GM23338 (cell line): ENCODE measurements around the gene MGLL. TPM values are rescaled to one million over a fixed set of nuclear protein-coding genes. Genes with fewer than 3 reads are reported as not detected.
A peak's percentile ranks its signal among the peaks of the same experiment; 100 is the strongest.

ENCODE experiments used
- ATAC-seq: fragments of 200-7000 bp; cut with Tn5 transposase; 3 replicates; pipeline ENCODE4 v1.9.1; 2020
- DNase-seq: peaks from one replicate; pipeline ENCODE4 v3.0.0-alpha.2; 2015; ENCODE audit warnings: low spot score
- H2AFZ ChIP-seq: fragments of 200-600 bp; sonication (generic); 2 replicates; pipeline ENCODE4 v1.8.0; 2016; ENCODE audit warnings: antibody characterized with exemption, mild to moderate bottlenecking, moderate library complexity
- H3F3A ChIP-seq: fragments of 200-600 bp; sonication (generic); replicated peaks from 2 replicates; pipeline ENCODE4 v1.8.0; 2017; ENCODE audit warnings: antibody characterized with exemption, mixed run types, low read depth
- H3K27ac ChIP-seq: fragments of 200-600 bp; sonication (generic); 2 replicates; pipeline ENCODE4 v1.6.1; 2016; ENCODE audit warnings: low read depth
- H3K27me3 ChIP-seq: fragments of 200-600 bp; sonication (generic); 2 replicates; pipeline ENCODE4 v1.8.0; 2016; ENCODE audit warnings: mild to moderate bottlenecking, mixed run types, moderate library complexity; ENCODE audit not compliant: insufficient read depth
- H3K36me3 ChIP-seq: fragments of 200-600 bp; sonication (generic); 2 replicates; pipeline ENCODE4 v1.8.0; 2016; ENCODE audit warnings: mild to moderate bottlenecking; ENCODE audit not compliant: insufficient read depth
- H3K4me1 ChIP-seq: fragments of 200-600 bp; sonication (generic); 2 replicates; pipeline ENCODE4 v1.8.0; 2016; ENCODE audit warnings: mild to moderate bottlenecking, moderate library complexity; ENCODE audit not compliant: insufficient read depth
- H3K4me2 ChIP-seq: fragments of 200-600 bp; sonication (generic); 2 replicates; pipeline ENCODE4 v1.7.1; 2017; ENCODE audit warnings: mixed run types
- H3K4me3 ChIP-seq: fragments of 200-600 bp; sonication (generic); 2 replicates; pipeline ENCODE4 v1.6.1; 2016; ENCODE audit warnings: mixed run types
- H3K79me2 ChIP-seq: fragments of 200-600 bp; sonication (generic); replicated peaks from 2 replicates; pipeline ENCODE4 v1.8.0; 2017; ENCODE audit warnings: mild to moderate bottlenecking; ENCODE audit not compliant: insufficient read depth
- H3K9me2 ChIP-seq: fragments of 200-600 bp; sonication (generic); 2 replicates; pipeline ENCODE4 v1.8.0; 2017; ENCODE audit not compliant: insufficient read depth
- H4K20me1 ChIP-seq: fragments of 200-600 bp; sonication (generic); replicated peaks from 2 replicates; pipeline ENCODE4 v1.8.0; 2017; ENCODE audit warnings: mild to moderate bottlenecking; ENCODE audit not compliant: insufficient read depth
- H3K27ac Mint-ChIP-seq: 2 replicates; pipeline ENCODE4 v1.8.0; 2020; ENCODE audit warnings: inconsistent platforms, mild to moderate bottlenecking, moderate library complexity, mixed read lengths
- H3K27me3 Mint-ChIP-seq: 3 replicates; pipeline ENCODE4 v1.8.0; 2022; ENCODE audit warnings: low read depth, mild to moderate bottlenecking, moderate library complexity, mixed read lengths, inconsistent platforms; ENCODE audit not compliant: insufficient read depth, poor library complexity
- H3K36me3 Mint-ChIP-seq: 3 replicates; pipeline ENCODE4 v1.8.0; 2021; ENCODE audit warnings: low read depth, mild to moderate bottlenecking, inconsistent platforms, moderate library complexity, mixed read lengths
- H3K4me1 Mint-ChIP-seq: 3 replicates; pipeline ENCODE4 v1.8.0; 2020; ENCODE audit warnings: mild to moderate bottlenecking, inconsistent platforms, mixed read lengths
- H3K4me3 Mint-ChIP-seq: 3 replicates; pipeline ENCODE4 v1.8.0; 2021; ENCODE audit warnings: moderate library complexity, mild to moderate bottlenecking, inconsistent platforms, mixed read lengths
- H3K9me3 Mint-ChIP-seq: 3 replicates; pipeline ENCODE4 v1.8.0; 2020; ENCODE audit warnings: moderate library complexity, mild to moderate bottlenecking, inconsistent platforms, mixed read lengths
- CREB1 ChIP-seq: fragments of 250-450 bp; sonication (Bioruptor Pico); IDR thresholded peaks from 2 replicates; pipeline ENCODE4 v1.5.0; 2020; ENCODE audit warnings: low read depth, mild to moderate bottlenecking, moderate library complexity
- CTCF ChIP-seq, 2 experiments: fragments of 200-600 bp in 1 of 2; sonication (generic) in 1 of 2; conservative IDR thresholded peaks; 2 replicates each; pipeline versions ENCODE4 v1.5.1 to v1.6.1; 2016 to 2017; ENCODE audit warnings: antibody characterized with exemption in 2 of 2, low read depth in 2 of 2, mild to moderate bottlenecking in 2 of 2, moderate library complexity in 1 of 2
- EZH2phosphoT487 ChIP-seq: fragments of 200-600 bp; sonication (generic); IDR thresholded peaks from one replicate; pipeline ENCODE4 v1.8.1; 2018; ENCODE audit warnings: antibody characterized with exemption; ENCODE audit not compliant: unreplicated experiment
- NANOG ChIP-seq: IDR thresholded peaks from 2 replicates; pipeline ENCODE4 v1.6.1; 2016; ENCODE audit warnings: antibody characterized with exemption, borderline replicate concordance
- POLR2AphosphoS5 ChIP-seq: IDR thresholded peaks from 2 replicates; pipeline ENCODE4 v1.6.1; 2016; ENCODE audit warnings: antibody characterized with exemption, low read depth
- REST ChIP-seq: IDR thresholded peaks from one replicate; pipeline ENCODE4 v1.6.1; 2018; ENCODE audit warnings: antibody characterized with exemption; ENCODE audit not compliant: unreplicated experiment
- ZNF331 ChIP-seq: fragments of 250-450 bp; sonication (Bioruptor Pico); IDR thresholded peaks from 2 replicates; pipeline ENCODE4 v1.5.0; 2020; ENCODE audit warnings: low read depth, mild to moderate bottlenecking, moderate library complexity
- ZNF462 ChIP-seq: fragments of 250-450 bp; sonication (Bioruptor Pico); IDR thresholded peaks from 2 replicates; pipeline ENCODE4 v1.5.0; 2020; ENCODE audit warnings: mild to moderate bottlenecking, moderate library complexity
- polyA plus RNA-seq: library from polyadenylated mRNA; unstranded; fragments of >200 nt; fragmentation: Nextera tagmentation; extraction: Ambion mirVana; gene quantifications from 2 replicates; pipeline ENCODE4 v1.2.1, GENCODE V29; 2016
- total RNA-seq: library from RNA; depleted of rRNA; stranded (reverse); fragments of >200 nt; shearing (Covaris generic); gene quantifications from 2 replicates; pipeline ENCODE4 v1.2.3, GENCODE V29; 2014

The MGLL gene
- total and polyA plus RNA-seq, 2 experiments from 2014 or later = 0.71 to 0.83 TPM

GRCh38 chr3:127652246-127652995 lies 169.9 kb downstream of the MGLL start:
- TF ChIP-seq CTCF (conservative IDR thresholded peaks at IDR 0.05; ENCODE audit: low read depth in 2 of 2) (peak; percentile 89 to 94), NANOG (no peak)
- no peaks in the 10 kb centered on the region for H3K79me2 ChIP-seq
- no peak overlapping the region for H2AFZ ChIP-seq

GRCh38 chr3:127651516-127652172 lies 170.7 kb downstream of the MGLL start:
- Mint-ChIP-seq H3K36me3 (no peaks in the 10 kb centered on the region), H3K4me1 (peaks cover 6% of the 10 kb centered on the region), H3K27me3 (peaks cover under 1% of the 10 kb centered on the region), H3K27ac (no peak overlapping the region), H3K4me3 (no peak overlapping the region), H3K9me3 (no peaks in the 10 kb centered on the region)
- H3K27ac ChIP-seq = no peak overlapping the region
- no peaks in the 10 kb centered on the region for H3K27me3 ChIP-seq
- no peaks in the 10 kb centered on the region for H4K20me1 ChIP-seq
- no peaks in the 10 kb centered on the region for H3K9me2 ChIP-seq
- no peaks in the 10 kb centered on the region for H3F3A ChIP-seq
- H3K79me2 ChIP-seq = no peaks in the 10 kb centered on the region
- no peak for DNase-seq
- ATAC-seq = no peak
- H3K4me1 ChIP-seq = no peaks in the 10 kb centered on the region; the same call in 1 of the 2 replicates
- no peak overlapping the region for H2AFZ ChIP-seq
- no peak overlapping the region for H3K4me2 ChIP-seq
- H3K36me3 ChIP-seq = no peaks in the 10 kb centered on the region
- no peak overlapping the region for H3K4me3 ChIP-seq
- TF ChIP-seq REST = no peak
- no peak for TF ChIP-seq ZNF331 (CRISPR knock-in tag)
- TF ChIP-seq ZNF462 (CRISPR knock-in tag) = no peak
- no peak for TF ChIP-seq EZH2phosphoT487
- TF ChIP-seq POLR2AphosphoS5 = no peak
- no peak for TF ChIP-seq CREB1 (CRISPR knock-in tag)

More at GRCh38 chr3:127652246-127652995, 169.9 kb downstream of the MGLL start:
- no peaks in the 10 kb centered on the region for H4K20me1 ChIP-seq
- Mint-ChIP-seq H3K4me3 (no peak overlapping the region), H3K4me1 (no peaks in the 10 kb centered on the region; the same call in 2 of the 3 replicates), H3K36me3 (no peaks in the 10 kb centered on the region), H3K27ac (no peak overlapping the region), H3K9me3 (no peaks in the 10 kb centered on the region), H3K27me3 (no peaks in the 10 kb centered on the region)
- no peaks in the 10 kb centered on the region for H3K36me3 ChIP-seq
- no peaks in the 10 kb centered on the region; the same call in 1 of the 2 replicates for H3K4me1 ChIP-seq
- H3K27me3 ChIP-seq = no peaks in the 10 kb centered on the region
- H3F3A ChIP-seq = no peaks in the 10 kb centered on the region
- no peak overlapping the region for H3K4me3 ChIP-seq
- peak; percentile 91 for DNase-seq
- H3K9me2 ChIP-seq = no peaks in the 10 kb centered on the region
- H3K27ac ChIP-seq = no peak overlapping the region
- peak; percentile 97 for ATAC-seq
- no peak overlapping the region for H3K4me2 ChIP-seq
